NCI-H2196 (cell line): ENCODE results near the gene DHRS13.
"Not testable (repeated sequence)": the region's sequence is repeated elsewhere in the genome, so short reads cannot be mapped to it uniquely, and the experiment has no call there.

Source experiments
- DNase-seq: peaks from one replicate; lab custom pipeline; 2025; ENCODE audit not compliant: unreplicated experiment; lab: John Stamatoyannopoulos, UW

Gene DHRS13

DNA sequence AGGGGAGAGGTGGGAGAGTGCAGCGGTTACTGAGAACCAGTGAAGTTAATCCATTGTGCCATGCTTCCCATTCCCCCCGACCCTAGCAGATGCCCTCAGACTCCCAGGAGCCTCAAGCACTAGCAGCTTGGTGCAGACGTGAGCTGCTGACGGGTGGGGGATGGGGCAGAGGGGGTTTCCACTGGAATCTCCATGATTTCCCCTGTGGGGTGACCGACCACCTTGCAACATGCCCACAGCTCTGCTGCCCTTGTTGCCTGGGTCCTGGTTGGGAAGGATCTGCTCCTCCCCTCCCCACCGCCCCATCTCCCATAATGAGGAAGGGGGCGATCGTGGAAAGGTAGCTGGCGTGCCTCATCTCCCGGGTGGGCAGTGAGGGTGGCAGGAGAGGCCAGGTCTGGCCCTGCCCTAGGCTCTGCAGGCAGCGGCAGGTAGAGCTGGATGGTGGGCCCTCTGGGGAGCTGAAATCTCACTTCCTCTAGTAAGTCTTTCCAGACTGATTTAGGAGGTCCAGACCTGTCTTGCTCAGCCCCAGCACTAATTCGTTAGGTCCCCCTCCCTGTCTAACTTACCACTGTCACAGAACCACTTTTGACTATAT is 14.9 kb downstream of the DHRS13 start:
- no peak for DNase-seq

DNA sequence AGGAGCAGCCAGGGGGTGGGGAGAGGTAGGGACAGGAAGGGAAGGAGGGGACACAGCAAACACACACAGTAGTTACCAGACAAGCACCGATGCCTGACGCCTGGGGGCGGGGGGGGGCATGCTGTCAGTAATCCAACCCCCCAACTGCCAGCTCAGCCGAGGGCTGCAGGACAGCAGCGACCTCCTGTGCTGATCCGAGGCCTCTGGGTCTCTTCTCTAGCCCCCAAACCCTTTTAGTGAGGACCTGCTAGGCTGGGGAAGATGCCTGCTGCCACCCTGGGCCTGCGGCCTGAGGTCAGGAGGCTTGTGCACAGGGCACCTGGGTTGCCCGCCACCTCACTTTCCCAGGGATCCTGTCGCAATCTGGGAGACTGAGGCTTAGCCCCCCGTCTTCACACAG is 16.9 kb downstream of the DHRS13 start:
- no peak for DNase-seq

DNA sequence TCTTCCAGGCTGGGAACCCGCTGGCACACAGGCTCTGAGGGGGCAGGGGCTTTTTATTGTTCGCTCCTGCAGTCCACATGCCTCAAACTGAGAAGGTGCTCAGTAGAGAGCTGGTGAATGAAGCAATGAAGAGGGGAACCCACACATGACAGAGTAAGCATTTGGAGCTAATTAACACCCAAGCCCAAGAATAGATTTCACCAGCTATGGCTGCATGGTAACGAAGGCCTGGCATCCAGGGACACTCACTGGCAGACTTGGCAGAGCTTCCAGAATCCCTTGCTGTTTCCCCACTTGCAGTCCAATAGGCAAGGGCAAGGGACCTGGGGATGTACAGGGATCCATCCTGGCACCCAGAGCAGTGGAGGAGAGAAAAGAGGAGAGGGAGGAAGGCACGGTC is 17.5 kb downstream of the DHRS13 start:
- DNase-seq, result no peak

DNA sequence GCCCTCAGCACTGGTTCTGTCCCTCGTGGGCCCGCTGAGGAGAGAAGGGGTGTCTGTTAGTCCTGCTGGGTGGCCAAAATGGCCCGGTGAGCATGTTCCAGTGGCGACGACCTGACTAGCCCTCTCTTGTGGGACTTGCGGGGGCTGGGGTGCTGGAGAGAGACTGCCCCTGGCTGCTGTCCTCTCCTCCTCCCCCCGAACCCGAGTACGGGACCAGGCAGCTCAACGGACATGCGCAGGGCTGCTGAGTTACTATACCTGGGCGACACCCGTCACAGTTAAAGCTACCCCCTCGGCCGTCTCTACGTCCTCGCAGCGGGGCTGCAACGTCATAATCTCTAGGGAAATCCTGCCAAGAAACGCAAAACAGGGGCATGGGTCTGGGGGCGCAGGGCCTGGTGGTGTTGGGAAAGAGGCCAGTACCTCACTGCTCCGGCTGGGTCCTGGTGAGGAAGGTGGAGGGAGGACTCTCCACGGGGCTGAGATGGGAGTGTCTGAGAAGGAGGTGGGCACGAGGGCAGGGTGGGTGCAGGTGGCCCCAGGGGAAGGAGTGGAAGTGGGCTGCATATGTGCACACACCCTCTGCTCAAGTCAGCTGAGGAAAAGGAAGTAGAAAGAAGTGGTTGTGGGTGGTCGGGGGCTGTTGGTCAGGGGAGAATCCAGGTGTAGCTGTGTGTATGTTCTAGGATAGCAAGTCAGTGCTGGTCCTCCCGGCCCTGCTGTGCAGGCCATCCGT is 18.7 kb downstream of the DHRS13 start:
- DNase-seq, result no peak

DNA sequence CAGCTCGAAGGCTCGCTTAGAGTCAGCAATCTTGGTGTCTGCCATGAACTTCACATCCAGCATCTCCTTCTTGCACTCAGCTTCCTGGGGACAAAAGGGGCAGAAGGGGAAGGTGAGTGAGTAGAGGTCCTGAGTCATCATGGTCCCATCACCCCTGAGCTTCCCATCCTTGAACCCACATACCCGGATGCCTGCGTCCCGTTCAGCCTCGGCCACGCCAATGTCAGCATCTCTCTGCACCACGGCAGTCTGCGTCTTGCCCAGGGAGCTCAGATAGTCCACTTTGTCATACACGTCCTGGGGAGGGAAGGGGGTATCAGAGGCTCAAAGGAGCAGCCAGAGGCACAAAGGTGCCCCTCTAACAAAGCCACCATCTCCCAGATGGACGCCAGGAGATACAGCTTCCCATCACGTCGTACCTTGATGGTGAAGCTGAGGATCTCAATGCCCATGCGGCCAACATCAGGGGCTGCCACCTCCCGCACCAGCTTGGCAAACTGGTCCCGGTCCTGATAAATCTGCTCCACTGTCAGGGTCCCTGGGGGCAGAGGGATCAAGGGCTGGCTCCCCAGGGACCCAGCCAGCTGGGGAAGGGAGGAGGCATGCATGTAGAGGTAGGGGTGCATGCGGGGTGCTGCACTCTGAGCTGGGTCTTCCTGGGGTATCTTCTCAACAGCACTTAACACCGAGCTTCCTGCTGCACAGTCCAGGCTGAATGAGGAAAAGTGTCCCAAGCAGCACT is 20.6 kb downstream of the DHRS13 start:
- DNase-seq, result no peak

DNA sequence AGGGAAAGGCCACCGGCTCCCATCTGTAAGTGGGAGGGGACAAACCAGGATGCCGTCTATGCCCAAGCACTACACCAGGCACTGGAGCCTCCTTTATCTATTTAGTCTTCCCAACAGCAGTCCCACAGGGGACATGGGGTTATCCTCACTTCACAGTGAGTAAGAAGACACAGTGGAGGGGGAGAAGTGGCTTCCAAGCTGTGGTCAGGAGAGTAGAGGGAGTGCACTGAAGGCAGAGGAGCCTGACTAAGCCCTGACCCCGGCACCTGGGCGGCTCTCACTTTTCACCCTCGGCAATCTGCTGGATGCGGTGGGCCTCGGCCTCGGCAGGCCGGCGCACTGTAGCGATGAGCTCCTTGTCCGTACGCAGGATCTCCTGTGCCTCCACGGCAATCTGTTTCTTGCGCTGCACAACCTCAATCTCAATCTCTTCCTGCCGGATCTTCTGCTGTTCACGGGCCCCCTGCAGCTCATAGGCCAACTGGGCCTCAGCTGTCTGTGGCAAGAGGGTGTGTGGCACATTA is 21.3 kb downstream of the DHRS13 start:
- DNase-seq, result no peak

DNA sequence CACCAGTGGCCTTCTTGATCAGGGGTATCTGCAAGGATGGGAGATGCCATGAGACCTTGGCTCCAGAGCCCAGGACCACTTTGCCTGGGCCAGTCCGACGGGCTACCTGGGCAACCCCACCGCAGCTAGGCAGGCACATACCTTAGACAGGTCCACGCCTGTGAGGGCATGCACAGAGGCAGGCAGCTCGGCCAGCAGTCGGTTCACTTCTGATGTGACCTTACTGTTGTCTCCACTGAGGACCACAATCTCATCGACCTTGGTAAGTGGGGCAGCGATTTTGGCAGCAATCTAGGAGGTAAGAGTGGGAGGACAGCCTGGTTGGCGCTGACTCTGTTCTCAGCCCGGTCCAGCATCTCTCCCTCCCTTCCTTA is 22.3 kb downstream of the DHRS13 start:
- no peak for DNase-seq

DNA sequence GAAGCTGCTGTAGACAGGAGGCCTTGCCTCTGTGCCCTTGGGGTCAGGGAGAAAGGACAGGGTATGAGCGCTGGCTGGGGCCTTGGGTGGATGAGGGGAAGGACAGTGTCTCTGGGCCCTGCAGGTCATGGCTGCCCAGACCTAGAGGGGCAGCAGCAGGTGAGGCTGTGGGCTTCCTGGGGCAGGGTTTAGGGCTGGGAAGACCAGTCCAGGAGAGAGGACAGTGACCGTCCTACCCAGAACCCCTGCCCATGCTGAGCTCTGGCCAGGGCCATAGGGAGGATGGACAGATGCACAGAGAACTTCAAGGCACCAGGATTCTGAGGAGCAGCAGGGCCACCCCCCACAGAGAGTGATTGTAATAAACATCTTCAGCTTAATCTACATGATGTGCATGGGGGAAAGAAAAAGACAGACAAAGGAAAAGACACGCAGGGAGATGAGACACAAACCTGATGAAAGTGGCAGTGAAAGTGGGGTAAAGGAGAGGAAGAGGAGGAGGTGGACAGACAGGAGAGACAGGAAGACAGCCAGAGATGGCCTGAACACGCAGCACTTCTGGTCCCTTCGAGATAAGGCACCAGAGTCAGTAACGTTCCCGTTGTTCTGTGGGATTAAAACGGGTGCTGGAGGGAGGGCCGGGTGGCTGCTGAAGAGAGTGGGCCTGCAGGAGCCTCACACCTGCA is 22.9 kb downstream of the DHRS13 start:
- DNase-seq, result no peak

DNA sequence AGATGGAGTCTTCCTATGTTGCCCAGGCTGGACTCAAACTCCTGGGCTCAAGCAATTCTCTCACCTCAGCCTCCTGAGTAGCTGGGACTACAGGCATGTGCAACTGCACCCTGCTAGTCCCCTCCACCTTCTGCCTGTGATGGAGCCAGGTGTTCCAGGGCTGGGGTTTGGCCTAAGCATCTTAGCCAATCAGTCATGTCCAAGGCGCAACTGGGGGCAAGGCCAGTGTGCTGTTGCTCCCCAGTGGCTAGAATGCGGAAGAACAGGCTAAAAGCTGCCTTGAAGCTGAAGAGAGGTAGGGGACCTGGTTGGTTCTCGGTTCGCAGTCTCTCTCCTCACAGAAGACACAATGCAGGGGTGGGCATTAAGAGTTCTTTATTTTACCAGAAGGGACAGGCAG is 23.9 kb downstream of the DHRS13 start:
- peak; percentile 33 for DNase-seq

DNA sequence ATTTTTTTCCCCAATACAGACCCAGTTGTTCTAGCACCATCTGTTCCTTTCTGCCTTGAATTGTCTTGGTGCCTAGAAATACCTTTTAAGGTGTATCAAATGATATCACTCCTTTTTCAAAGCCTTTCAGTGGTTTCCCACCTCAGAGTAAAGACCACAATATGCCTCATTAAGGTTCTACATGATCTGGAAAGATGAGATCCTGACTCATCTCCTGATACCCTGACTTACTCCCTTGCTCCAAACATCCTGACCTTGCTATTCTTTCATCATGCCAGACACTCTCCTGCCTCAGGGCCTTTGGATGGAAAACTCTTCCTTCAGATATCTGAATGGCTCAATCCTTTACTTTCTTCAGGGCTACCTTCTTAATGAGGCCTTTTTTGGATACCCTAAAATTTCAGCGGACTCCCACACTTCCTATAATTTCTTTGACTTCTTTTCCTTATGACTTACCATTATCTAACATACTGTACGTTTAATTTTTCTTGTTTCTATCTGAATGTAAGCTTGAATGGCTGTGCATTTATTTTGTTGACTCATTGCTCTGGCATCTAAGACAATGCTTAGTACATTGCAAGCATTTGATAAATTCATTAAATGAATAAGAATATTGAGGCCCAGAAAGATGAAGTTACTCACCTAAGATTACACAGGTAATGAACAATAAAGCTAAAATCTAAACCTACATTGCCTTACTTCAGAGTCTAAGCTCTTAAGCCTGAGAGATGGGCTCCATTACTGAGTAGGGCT is 24.5 kb downstream of the DHRS13 start:
- no peak for DNase-seq

DNA sequence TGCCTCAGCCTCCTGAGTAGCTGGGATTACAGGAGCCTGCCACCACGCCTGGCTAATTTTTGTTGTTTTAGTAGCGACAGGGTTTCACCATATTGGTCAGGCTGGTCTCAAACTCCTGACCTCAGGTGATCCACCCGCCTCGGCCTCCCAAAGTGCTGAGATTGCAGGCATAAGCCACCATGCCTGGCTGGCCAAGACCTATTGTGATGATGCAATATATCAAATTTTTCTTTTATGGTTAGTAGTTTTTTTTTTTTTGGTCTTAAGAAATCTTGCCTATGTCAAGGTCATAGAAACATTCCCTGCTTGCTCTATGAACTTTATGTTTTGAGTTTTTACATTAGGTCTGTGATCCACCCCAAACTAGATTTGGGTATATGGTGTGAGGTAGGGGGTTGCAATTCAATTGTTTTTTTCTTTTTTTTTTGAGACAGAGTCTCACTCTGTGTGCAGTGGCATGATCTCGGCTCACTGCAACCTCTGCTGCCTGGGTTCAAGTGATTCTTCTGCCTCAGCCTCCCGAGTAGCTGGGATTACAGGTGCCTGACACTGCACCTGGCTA is 25.6 kb downstream of the DHRS13 start:
- not testable (repeated sequence) for DNase-seq

DNA sequence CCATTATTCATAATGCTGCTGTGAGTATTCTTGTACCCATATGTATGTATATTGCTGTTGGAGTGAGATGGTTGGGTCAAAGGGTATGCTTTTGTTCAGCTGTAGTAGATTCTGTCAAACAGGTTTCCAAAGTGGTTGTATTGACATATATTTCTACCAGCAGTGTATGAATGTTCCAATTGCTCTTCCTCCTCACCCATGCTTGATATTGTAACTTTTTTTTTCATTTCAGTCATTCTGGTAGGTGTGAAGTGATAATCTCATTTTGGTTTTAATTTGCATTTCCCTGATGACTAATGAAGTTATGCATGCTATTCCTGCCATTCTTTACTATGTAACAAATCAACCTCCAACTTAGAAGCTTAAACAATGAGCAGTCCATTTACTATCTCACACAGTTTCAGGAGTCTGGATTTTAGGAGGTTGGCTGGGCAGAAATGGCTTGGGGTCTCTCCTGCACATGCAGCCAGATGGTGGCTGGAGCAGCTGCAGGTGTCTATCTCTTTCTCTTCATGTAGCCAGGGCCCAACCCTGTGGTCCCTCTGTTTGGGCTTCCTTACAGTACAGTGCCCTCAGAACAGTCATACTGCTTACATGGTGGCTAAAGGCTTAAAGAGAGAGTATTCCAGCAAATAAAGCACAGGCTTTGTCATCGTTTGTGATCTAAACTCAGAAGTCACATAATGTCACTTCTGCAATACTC is 26.9 kb downstream of the DHRS13 start:
- DNase-seq, result no peak

DNA sequence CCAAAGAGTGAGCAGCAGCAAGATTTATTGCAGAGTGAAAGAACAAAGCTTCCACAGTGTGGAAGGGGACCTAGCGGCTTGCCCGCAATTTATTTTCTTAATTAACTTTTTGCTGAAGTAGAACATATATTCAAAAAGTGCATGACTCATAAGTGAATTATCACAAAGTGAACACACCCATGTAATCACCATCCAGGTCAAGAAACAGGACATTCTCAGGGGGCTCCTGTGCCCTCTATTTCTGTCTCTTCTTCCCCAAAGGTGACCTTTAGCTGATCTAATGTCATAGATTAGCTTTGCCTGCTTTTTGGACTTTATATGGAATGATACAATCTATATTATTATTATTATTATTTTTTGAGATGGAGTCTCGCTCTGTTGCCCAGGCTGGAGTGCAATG is 28.1 kb downstream of the DHRS13 start:
- no peak for DNase-seq

DNA sequence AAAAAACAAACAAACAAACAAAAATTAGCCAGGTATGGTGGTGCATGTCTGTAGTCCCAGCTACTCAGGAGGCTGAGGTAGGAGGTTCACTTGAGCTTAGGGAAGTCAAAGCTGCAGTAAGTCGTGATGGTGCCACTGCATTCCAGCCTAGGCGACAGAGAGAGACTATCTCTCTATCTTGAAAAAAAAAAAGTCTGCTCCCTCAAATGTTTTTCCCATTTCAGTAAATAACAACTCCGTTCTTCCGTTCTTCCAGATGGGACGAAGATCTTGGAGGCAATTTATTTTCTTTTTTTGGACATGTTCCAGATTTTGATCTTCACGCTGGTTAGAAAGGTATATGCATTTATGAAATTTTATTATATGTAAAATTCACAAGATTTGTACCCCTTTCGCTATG is 29.0 kb downstream of the DHRS13 start:
- no peak for DNase-seq

DNA sequence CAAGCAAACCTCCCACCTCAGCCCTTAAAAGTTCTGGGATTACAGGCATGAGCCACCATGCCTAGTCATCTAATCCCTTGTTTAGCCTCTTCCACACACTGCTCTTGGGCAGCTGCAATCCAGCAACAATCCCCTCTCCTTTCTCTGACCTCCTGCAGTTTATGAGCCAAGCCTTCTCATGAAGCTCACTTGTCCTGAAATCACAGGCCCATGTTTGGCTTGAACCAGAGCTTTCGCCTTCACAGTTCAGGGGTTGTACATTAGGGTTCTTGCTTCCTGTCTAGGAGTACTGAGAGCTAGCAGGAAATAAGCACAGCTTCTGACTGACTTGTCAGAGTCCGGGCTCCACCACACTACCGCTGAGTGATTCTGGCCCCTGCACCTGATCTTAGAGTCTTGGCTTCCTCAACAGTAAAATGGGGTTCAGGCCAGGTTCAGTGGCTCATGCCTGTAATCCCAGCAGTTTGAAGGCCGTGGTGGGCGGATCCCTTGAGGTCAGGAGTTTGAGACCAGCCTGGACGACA is 31.8 kb downstream of the DHRS13 start:
- no peak for DNase-seq

DNA sequence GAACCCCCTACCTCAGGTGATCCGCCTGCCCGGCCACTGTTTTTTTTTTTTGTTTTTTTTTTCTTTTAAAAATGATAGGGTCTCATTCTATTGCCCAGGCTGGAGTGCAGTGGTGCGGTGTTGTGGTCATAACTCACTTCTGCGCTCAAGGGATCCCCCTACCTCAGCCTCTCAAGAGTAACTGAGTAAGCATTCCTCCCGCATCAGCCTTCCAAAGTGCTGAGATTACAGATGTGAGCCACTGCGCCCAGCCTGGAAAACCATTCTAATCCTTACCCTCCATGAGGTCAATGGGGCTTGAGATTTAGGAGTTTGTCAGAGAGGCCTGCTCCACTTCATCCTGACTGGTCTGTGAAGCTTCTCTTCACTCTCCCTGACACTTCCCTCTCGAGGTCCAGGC is 35.6 kb downstream of the DHRS13 start:
- DNase-seq, result no peak

DNA sequence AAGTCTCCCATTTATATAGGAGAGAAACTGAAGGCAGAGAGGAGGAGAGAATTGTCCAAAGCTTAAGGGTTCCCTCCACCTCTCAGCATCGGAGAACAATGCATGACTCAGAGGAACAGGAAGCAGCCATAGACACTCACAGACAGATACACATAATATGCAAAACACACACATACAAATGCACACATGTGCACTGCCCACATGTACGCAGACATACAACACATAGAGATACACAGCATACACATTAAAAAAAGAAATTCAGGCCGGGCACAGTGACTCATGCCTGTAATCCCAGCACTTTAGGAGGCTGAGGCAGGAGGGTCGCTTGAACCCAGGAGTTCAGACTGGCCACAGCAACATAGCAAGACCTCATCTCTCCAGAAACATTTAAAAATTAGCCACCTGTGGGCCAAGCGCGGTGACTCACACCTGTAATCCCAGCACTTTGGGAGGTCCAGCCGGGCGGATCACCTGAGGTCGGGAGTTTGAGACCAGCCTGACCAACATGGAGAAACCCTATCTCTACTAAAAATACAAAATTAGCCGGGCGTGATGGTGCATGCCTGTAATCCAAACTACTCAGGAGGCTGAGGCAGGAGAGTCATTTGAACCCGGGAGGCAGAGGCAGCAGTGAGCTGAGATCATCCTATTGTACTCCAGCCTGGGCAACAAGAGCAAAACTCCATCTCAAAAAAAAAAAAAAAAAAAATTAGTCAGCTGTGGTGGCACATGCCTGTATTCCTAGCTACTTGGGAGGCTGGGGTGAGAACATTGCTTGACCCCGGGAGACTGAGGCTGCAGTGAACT is 36.7 kb downstream of the DHRS13 start:
- no peak for DNase-seq

DNA sequence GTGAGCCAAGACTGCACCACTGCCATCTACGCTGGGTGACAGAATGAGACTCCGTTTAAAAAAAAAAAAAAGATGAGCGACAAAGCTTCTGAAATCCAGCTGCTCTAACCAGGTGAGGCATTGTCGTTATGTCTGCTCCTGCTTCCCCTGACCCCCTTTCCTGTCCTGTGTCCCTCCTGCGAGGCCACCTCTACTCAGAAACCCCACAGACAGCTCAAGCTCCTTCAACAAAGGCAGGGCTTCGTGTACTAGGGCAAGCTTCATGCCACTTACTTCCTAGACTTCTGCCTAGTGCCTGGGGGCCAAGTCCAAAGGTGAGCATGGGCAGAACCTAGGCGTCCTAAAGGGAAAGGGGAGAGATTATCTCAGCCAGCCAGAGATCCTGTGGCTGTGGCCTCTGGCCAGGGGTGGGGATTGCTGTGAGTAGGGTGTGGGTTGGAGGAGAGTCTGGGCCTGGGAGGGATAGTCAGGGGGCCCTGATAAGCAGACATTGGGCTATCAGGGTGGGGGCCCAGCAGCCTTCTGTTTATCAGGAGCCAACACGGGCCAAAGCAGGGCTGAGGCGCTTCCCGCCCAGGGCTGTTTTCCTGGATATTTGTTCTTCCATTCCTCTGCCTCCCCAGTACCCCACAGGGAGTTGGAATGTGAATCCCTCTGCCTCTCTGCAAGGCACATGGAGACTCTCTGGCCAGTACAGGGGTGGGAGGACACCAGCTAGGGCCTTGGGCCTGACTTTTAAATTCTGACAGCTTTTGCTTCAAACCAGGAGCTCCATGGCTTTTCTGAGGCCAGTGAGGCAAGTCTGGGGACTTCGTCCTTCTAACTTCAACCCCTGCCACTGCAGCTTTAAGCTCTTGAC is 37.7 kb downstream of the DHRS13 start:
- DNase-seq, result no peak
